GM12878 (cell line): ENCODE data around the gene VTI1A.

Source experiments
- BHLHE40 ChIP-seq, 2 experiments: fragments of 450-650 bp in 1 of 2; IDR thresholded peaks; 2 replicates each; pipeline ENCODE4 v1.6.1; 2011 to 2017; ENCODE audit warnings: low read depth in 2 of 2, borderline replicate concordance in 1 of 2, improper control_type of control experiment in 1 of 2, low read length in 1 of 2, mild to moderate bottlenecking in 1 of 2
- CBFB ChIP-seq: IDR thresholded peaks from 2 replicates; pipeline ENCODE4 v1.6.1; 2016; ENCODE audit warnings: antibody characterized with exemption, low read depth
- EZH2 ChIP-seq: IDR thresholded peaks from 2 replicates; pipeline ENCODE4 v1.6.1; 2012; ENCODE audit warnings: low read depth, mild to moderate bottlenecking, control low read depth, inconsistent platforms, low read length, borderline replicate concordance; ENCODE audit not compliant: control insufficient read depth
- FOS ChIP-seq: IDR thresholded peaks from 3 replicates; pipeline ENCODE4 v1.6.1; 2011; ENCODE audit warnings: borderline replicate concordance; ENCODE audit not compliant: insufficient read length; ENCODE audit errors: extremely low read depth
- NR2C2 ChIP-seq: IDR thresholded peaks from 2 replicates; pipeline ENCODE4 v1.6.1; 2011; ENCODE audit warnings: borderline replicate concordance, low read depth; ENCODE audit not compliant: control insufficient read depth, insufficient read length
- POLR2A ChIP-seq: IDR thresholded peaks from 2 replicates; pipeline ENCODE4 v1.6.1; 2011; ENCODE audit warnings: low read depth, mild to moderate bottlenecking, low read length
- POLR2AphosphoS5 ChIP-seq: IDR thresholded peaks from 2 replicates; pipeline ENCODE4 v1.6.1; 2011; ENCODE audit warnings: mild to moderate bottlenecking, low read length, inconsistent platforms
- RBBP5 ChIP-seq: fragments of 200-600 bp; sonication (generic); conservative IDR thresholded peaks from 2 replicates; pipeline ENCODE4 v1.6.1; 2016
- YY1 ChIP-seq: IDR thresholded peaks from 2 replicates; pipeline ENCODE4 v1.6.1; 2011; ENCODE audit warnings: low read depth, mild to moderate bottlenecking, low read length
- ZBTB33 ChIP-seq: fragments of 450-650 bp; IDR thresholded peaks from 2 replicates; pipeline ENCODE4 v1.6.1; 2017; ENCODE audit warnings: mild to moderate bottlenecking
- TF ChIP-seq, protein P1 (sequence below): IDR thresholded peaks from 2 replicates; pipeline ENCODE4 v1.6.1; 2012; ENCODE audit warnings: low read depth, low read length, improper control_type of control experiment
- TF ChIP-seq, protein P2 (sequence below), 3 experiments: IDR thresholded peaks in 2 of 3; conservative IDR thresholded peaks in 1 of 3; 2 replicates each; pipeline ENCODE4 v1.5.1; 2011; ENCODE audit warnings: low read depth in 3 of 3, low read length in 3 of 3, mild to moderate bottlenecking in 3 of 3, control low read depth in 2 of 3, moderate library complexity in 2 of 3, inconsistent platforms in 1 of 3, mixed read lengths in 1 of 3; ENCODE audit not compliant: control insufficient read depth in 2 of 3, insufficient read depth in 1 of 3; ENCODE audit errors: extremely low read depth in 1 of 3

DNA sequence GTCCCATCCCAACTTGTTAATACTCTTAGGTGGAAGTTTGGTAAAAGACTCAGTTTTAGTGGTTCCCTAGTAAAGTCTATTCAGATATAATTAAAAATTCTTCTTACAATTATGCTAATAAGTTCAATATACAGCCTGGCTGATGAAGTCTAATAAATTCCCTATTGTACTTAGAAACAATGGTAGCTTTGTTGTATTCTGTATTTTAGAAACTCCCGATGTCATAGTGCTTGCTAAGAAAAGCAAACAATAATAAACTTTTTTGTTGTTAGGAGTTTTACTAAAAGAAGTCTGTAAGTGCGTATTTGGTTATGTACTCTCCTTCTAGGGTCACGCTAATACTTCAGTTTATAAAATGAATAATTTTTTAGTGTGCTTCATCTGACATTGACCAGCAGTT is 206.8 kb downstream of the VTI1A start:
- TF ChIP-seq YY1 (no peak), ZBTB33 (no peak), NR2C2 (no peak), EZH2 (no peak), POLR2A (no peak), RBBP5 (no peak), FOS (no peak), CBFB (no peak), POLR2AphosphoS5 (no peak), BHLHE40 (IDR thresholded peaks at IDR 0.05; ENCODE audit: borderline replicate concordance in 1 of 2, low read depth in 2 of 2, low read length in 1 of 2) (no peak)
- TF ChIP-seq, protein P1, sequence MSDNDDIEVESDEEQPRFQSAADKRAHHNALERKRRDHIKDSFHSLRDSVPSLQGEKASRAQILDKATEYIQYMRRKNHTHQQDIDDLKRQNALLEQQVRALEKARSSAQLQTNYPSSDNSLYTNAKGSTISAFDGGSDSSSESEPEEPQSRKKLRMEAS = no peak
- TF ChIP-seq, protein P2, sequence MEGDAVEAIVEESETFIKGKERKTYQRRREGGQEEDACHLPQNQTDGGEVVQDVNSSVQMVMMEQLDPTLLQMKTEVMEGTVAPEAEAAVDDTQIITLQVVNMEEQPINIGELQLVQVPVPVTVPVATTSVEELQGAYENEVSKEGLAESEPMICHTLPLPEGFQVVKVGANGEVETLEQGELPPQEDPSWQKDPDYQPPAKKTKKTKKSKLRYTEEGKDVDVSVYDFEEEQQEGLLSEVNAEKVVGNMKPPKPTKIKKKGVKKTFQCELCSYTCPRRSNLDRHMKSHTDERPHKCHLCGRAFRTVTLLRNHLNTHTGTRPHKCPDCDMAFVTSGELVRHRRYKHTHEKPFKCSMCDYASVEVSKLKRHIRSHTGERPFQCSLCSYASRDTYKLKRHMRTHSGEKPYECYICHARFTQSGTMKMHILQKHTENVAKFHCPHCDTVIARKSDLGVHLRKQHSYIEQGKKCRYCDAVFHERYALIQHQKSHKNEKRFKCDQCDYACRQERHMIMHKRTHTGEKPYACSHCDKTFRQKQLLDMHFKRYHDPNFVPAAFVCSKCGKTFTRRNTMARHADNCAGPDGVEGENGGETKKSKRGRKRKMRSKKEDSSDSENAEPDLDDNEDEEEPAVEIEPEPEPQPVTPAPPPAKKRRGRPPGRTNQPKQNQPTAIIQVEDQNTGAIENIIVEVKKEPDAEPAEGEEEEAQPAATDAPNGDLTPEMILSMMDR (IDR thresholded peaks at IDR 0.05 in 2 of 3, conservative IDR thresholded peaks at IDR 0.05 in 1 of 3; ENCODE audit: control insufficient read depth in 2 of 3, extremely low read depth in 1 of 3, insufficient read depth in 1 of 3, low read depth in 3 of 3, low read length in 3 of 3) = no peak
